Gastrocnemius medialis (tissue), 4 donors: ENCODE measurements around the gene MRGPRD.

Experiments used
- POLR2A ChIP-seq, 2 donors: fragments of 450-650 bp; IDR thresholded peaks; one replicate each; pipeline ENCODE4 v1.6.1; 2017; ENCODE audit warnings: antibody characterized with exemption in 2 of 2, mild to moderate bottlenecking in 2 of 2, moderate library complexity in 2 of 2
- TF ChIP-seq, protein P1 (sequence below), 5 experiments: fragments of 450-650 bp in 3 of 5; fragments of 200-600 bp in 2 of 5; sonication (generic) in 2 of 5; IDR thresholded peaks in 4 of 5; conservative IDR thresholded peaks in 1 of 5; 1 replicate in 4 of 5; 2 replicates in 1 of 5; pipeline ENCODE4 v1.5.1; 2016 to 2019; ENCODE audit warnings: antibody characterized with exemption in 5 of 5, mild to moderate bottlenecking in 3 of 5, moderate library complexity in 3 of 5

DNA sequence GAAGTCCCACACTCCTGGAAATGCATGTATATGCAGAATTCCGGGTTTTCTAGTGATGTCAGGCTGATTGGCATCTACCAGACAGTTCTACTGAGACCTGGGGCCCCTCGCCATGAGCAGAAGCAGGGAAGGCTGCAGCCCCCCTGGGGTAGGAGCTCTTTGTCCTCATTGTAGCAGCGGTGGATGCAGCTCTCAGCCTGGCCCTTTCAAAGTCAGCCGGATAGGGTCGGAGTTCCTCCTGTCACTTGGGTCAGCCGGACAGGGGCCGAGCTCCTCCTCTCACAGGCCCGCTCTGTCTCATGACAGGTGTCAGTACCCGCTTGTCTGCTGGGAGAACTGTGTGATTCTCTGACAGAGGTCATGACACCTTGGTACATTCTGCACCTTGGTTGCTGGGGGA is 30.0 kb downstream of the MRGPRD start:
- TF ChIP-seq, protein P1, sequence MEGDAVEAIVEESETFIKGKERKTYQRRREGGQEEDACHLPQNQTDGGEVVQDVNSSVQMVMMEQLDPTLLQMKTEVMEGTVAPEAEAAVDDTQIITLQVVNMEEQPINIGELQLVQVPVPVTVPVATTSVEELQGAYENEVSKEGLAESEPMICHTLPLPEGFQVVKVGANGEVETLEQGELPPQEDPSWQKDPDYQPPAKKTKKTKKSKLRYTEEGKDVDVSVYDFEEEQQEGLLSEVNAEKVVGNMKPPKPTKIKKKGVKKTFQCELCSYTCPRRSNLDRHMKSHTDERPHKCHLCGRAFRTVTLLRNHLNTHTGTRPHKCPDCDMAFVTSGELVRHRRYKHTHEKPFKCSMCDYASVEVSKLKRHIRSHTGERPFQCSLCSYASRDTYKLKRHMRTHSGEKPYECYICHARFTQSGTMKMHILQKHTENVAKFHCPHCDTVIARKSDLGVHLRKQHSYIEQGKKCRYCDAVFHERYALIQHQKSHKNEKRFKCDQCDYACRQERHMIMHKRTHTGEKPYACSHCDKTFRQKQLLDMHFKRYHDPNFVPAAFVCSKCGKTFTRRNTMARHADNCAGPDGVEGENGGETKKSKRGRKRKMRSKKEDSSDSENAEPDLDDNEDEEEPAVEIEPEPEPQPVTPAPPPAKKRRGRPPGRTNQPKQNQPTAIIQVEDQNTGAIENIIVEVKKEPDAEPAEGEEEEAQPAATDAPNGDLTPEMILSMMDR (IDR thresholded peaks at IDR 0.05 in 4 of 5, conservative IDR thresholded peaks at IDR 0.05 in 1 of 5), result no peak
- TF ChIP-seq POLR2A (IDR thresholded peaks at IDR 0.05), result no peak
